CD14-positive monocyte (primary cell): Measurements from ENCODE around the gene PANK1. TPM values are rescaled to one million over a fixed set of nuclear protein-coding genes. Genes with fewer than 3 reads are reported as not detected.
A peak's percentile ranks its signal among the peaks of the same experiment; 100 is the strongest.

ENCODE experiments used
- DNase-seq, 3 donors: peaks; one replicate each; pipeline ENCODE4 v3.0.0-alpha.2; 2011 to 2022
- H2AFZ ChIP-seq: 2 replicates; pipeline ENCODE4 v1.6.0; 2012; ENCODE audit warnings: mild to moderate bottlenecking, low read depth, low read length, inconsistent platforms; ENCODE audit not compliant: insufficient read depth, poor library complexity, severe bottlenecking
- H3K27ac ChIP-seq, 2 donors: 1 replicate in 1 of 2; 2 replicates in 1 of 2; pipeline ENCODE4 v1.5.1; 2012 to 2013; ENCODE audit warnings: low read length in 2 of 2, control low read depth in 1 of 2, inconsistent platforms in 1 of 2, low read depth in 1 of 2, mild to moderate bottlenecking in 1 of 2
- H3K27me3 ChIP-seq, 2 donors: one replicate each; pipeline versions ENCODE4 v1.6.0 to v1.6.1; 2011 to 2013; ENCODE audit warnings: low read length in 2 of 2; ENCODE audit not compliant: control insufficient read depth in 2 of 2, insufficient read depth in 2 of 2
- H3K36me3 ChIP-seq, 2 donors: replicated peaks in 1 of 2; 1 replicate in 1 of 2; 2 replicates in 1 of 2; pipeline versions ENCODE4 v1.5.1 to v1.6.1; 2012 to 2013; ENCODE audit warnings: low read length in 2 of 2, control low read depth in 1 of 2, inconsistent platforms in 1 of 2, mild to moderate bottlenecking in 1 of 2; ENCODE audit not compliant: insufficient read depth in 2 of 2, control insufficient read depth in 1 of 2
- H3K4me1 ChIP-seq, 2 donors: 1 replicate in 1 of 2; 2 replicates in 1 of 2; pipeline versions ENCODE4 v1.5.1 to v1.6.1; 2012 to 2013; ENCODE audit warnings: low read length in 2 of 2, control low read depth in 1 of 2, inconsistent platforms in 1 of 2, mild to moderate bottlenecking in 1 of 2, moderate library complexity in 1 of 2; ENCODE audit not compliant: insufficient read depth in 2 of 2, control insufficient read depth in 1 of 2
- H3K4me2 ChIP-seq: replicated peaks from 2 replicates; pipeline ENCODE3; 2012; ENCODE audit warnings: low read length, moderate library complexity, mild to moderate bottlenecking; ENCODE audit not compliant: poor library complexity, severe bottlenecking; ENCODE audit errors: extremely low read depth
- H3K4me3 ChIP-seq, 3 experiments: fragments of 200-600 bp in 1 of 3; sonication (generic) in 1 of 3; replicated peaks in 1 of 3; 1 replicate in 2 of 3; 2 replicates in 1 of 3; pipeline ENCODE4 v1.5.1; 2011 to 2013; ENCODE audit warnings: low read length in 3 of 3, mild to moderate bottlenecking in 3 of 3, control low read depth in 2 of 3, low read depth in 2 of 3, inconsistent platforms in 1 of 3, moderate library complexity in 1 of 3
- H3K79me2 ChIP-seq: 2 replicates; pipeline ENCODE4 v1.6.0; 2012; ENCODE audit warnings: mild to moderate bottlenecking, control low read depth, inconsistent platforms, low read length, moderate library complexity; ENCODE audit not compliant: insufficient read depth
- H3K9ac ChIP-seq: 2 replicates; pipeline ENCODE4 v1.6.0; 2017; ENCODE audit warnings: low read length, mild to moderate bottlenecking; ENCODE audit not compliant: insufficient read depth, poor library complexity, severe bottlenecking
- H3K9me3 ChIP-seq, 2 donors: replicated peaks in 1 of 2; 1 replicate in 1 of 2; 2 replicates in 1 of 2; pipeline versions ENCODE4 v1.5.1 to v1.6.1; 2012 to 2013; ENCODE audit warnings: low read length in 2 of 2, control low read depth in 1 of 2; ENCODE audit not compliant: control insufficient read depth in 1 of 2, insufficient read depth in 1 of 2
- H4K20me1 ChIP-seq: 2 replicates; pipeline ENCODE4 v1.6.0; 2012; ENCODE audit warnings: mild to moderate bottlenecking, low read length, control low read depth, moderate library complexity; ENCODE audit not compliant: insufficient read depth
- H3K27ac Mint-ChIP-seq, 7 donors: one replicate each; pipeline ENCODE4 v1.8.0; 2020; ENCODE audit warnings: mild to moderate bottlenecking in 7 of 7, mixed read lengths in 7 of 7, moderate library complexity in 6 of 7, inconsistent platforms in 2 of 7
- H3K27me3 Mint-ChIP-seq, 3 donors: one replicate each; pipeline ENCODE4 v1.8.0; 2021 to 2022; ENCODE audit warnings: low read depth in 3 of 3, mild to moderate bottlenecking in 3 of 3, mixed read lengths in 3 of 3, moderate library complexity in 3 of 3, inconsistent platforms in 1 of 3
- H3K36me3 Mint-ChIP-seq, 2 donors: one replicate each; pipeline ENCODE4 v1.8.0; 2020; ENCODE audit warnings: mixed read lengths in 2 of 2, inconsistent platforms in 1 of 2, mild to moderate bottlenecking in 1 of 2
- H3K4me1 Mint-ChIP-seq: one replicate; pipeline ENCODE4 v1.8.0; 2020; ENCODE audit warnings: mild to moderate bottlenecking, mixed read lengths
- H3K4me3 Mint-ChIP-seq, 2 donors: one replicate each; pipeline ENCODE4 v1.8.0; 2020; ENCODE audit warnings: mild to moderate bottlenecking in 2 of 2, mixed read lengths in 2 of 2, moderate library complexity in 1 of 2
- H3K9me3 Mint-ChIP-seq, 7 donors: one replicate each; pipeline ENCODE4 v1.8.0; 2020 to 2022; ENCODE audit warnings: mixed read lengths in 7 of 7, mild to moderate bottlenecking in 6 of 7, moderate library complexity in 6 of 7, inconsistent platforms in 2 of 7
- whole genome bisulfite sequencing: methylation state at CpG from one replicate; pipeline ENCODE4 v1.1.5; 2013; ENCODE audit warnings: missing lambda C conversion rate; ENCODE audit not compliant: insufficient coverage; 5-methylcytosine and 5-hydroxymethylcytosine counted together
- intact Hi-C, 2 donors: fragments of 100-400 bp; cut with micrococcal nuclease; formaldehyde crosslinking; loops; one replicate each; pipeline versions ENCODE4 v1.15.0 to v1.15.1; 2023
- polyA plus RNA-seq, 3 donors: library from polyadenylated mRNA; depleted of rRNA in 1 of 3; unstranded in 2 of 3; stranded (reverse) in 1 of 3; fragments of 300-500 nt in 2 of 3; fragments of >200 nt in 1 of 3; fragmentation: Illumina TruSeq in 2 of 3; gene quantifications; 1 replicate in 2 of 3; 2 replicates in 1 of 3; pipeline ENCODE4 v1.2.3, GENCODE V29; 2012 to 2021
- TF ChIP-seq, protein P1 (sequence below): fragments of 200-600 bp; IDR thresholded peaks from one replicate; pipeline ENCODE4 v1.8.0; 2022; ENCODE audit warnings: antibody characterized with exemption, mild to moderate bottlenecking

PANK1 gene
- polyA plus RNA-seq, 3 donors = 0.31 to 0.67 (median 0.61) TPM

DNA sequence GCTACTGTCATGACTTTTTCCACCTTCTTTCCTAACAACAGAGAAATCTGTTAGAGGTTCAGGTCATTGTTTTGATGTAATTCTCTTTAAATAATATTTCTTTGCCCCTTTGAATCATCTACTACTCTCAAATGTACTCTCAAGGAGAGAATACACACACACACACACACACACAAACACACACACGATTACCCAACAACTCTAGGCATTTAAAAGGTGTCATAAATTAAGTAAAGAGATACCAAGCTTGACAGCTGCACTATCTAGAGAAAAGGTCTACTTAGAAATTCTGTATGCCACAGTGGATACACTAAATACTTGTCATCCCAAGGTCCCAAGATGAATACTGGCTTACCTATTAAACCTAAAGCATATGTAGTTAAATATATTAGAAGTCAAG, 4.8 kb downstream of the PANK1 start:
- peaks cover 0 to 2% (median 0%) of the 10 kb centered on the region in 3 donors for H3K27me3 Mint-ChIP-seq
- peaks cover 2 to 5% of the 10 kb centered on the region in 2 donors for H3K36me3 Mint-ChIP-seq
- H3K4me1 ChIP-seq = peaks cover 15 to 29% of the 10 kb centered on the region in 2 donors
- no peak overlapping the region for H3K9ac ChIP-seq
- no peak for DNase-seq
- no peaks in the 10 kb centered on the region for H4K20me1 ChIP-seq
- peaks cover 10% of the 10 kb centered on the region for H3K4me1 Mint-ChIP-seq
- H3K27ac Mint-ChIP-seq = no peak overlapping the region
- no peak overlapping the region for H3K27ac ChIP-seq
- H3K4me3 ChIP-seq = no peak overlapping the region
- H2AFZ ChIP-seq = no peak overlapping the region
- H3K79me2 ChIP-seq = peaks cover 9% of the 10 kb centered on the region
- no peaks in the 10 kb centered on the region for H3K36me3 ChIP-seq
- no peak overlapping the region for H3K4me2 ChIP-seq
- intact Hi-C loops = loop anchor here (5.0 to 10.0 kb wide), 2 partner anchors 62 to 65 kb away; partner anchors contain the start of gene KIF20B (in 2 of the 2)
- H3K9me3 ChIP-seq = no peaks in the 10 kb centered on the region
- H3K27me3 ChIP-seq = no peaks in the 10 kb centered on the region
- H3K9me3 Mint-ChIP-seq = no peaks in the 10 kb centered on the region
- H3K4me3 Mint-ChIP-seq = no peak overlapping the region
- WGBS = no CpG with 5 or more reads among the region's 1 CpG
- TF ChIP-seq, protein P1, sequence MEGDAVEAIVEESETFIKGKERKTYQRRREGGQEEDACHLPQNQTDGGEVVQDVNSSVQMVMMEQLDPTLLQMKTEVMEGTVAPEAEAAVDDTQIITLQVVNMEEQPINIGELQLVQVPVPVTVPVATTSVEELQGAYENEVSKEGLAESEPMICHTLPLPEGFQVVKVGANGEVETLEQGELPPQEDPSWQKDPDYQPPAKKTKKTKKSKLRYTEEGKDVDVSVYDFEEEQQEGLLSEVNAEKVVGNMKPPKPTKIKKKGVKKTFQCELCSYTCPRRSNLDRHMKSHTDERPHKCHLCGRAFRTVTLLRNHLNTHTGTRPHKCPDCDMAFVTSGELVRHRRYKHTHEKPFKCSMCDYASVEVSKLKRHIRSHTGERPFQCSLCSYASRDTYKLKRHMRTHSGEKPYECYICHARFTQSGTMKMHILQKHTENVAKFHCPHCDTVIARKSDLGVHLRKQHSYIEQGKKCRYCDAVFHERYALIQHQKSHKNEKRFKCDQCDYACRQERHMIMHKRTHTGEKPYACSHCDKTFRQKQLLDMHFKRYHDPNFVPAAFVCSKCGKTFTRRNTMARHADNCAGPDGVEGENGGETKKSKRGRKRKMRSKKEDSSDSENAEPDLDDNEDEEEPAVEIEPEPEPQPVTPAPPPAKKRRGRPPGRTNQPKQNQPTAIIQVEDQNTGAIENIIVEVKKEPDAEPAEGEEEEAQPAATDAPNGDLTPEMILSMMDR = no peak

DNA sequence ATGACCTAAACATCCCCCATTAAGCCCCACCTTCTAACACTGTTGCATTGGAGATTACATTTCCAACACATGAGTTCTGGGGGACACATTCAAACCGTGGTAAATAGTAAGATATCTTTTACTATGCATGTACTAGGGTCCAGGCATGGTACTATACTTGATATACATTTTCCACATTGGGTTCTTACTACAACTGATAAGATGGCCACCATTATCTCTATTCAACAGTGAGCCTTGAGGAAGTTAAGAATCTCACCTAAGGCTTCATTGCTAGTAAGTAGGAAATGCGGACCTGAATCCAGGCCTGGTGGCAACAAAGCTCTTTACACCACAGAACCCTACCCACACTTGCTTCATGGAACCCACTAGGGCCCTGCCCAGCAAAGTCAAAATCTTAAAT, 5.7 kb downstream of the PANK1 start:
- Mint-ChIP-seq H3K27me3 (no peaks in the 10 kb centered on the region), H3K4me3 (no peak overlapping the region), H3K27ac (peak overlapping the region in 1 of 7 donors; percentile 18), H3K9me3 (no peaks in the 10 kb centered on the region), H3K36me3 (peaks cover 7 to 9% of the 10 kb centered on the region in 2 donors), H3K4me1 (peaks cover 8% of the 10 kb centered on the region)
- no peak for DNase-seq
- TF ChIP-seq, protein P1 = no peak
- Histone ChIP-seq H3K27ac (no peak overlapping the region), H3K36me3 (no peaks in the 10 kb centered on the region), H3K9ac (no peak overlapping the region), H3K79me2 (peaks cover 9% of the 10 kb centered on the region), H2AFZ (no peak overlapping the region), H3K4me3 (no peak overlapping the region), H3K4me2 (no peak overlapping the region), H3K27me3 (no peaks in the 10 kb centered on the region), H4K20me1 (no peaks in the 10 kb centered on the region), H3K4me1 (peaks cover 15 to 22% of the 10 kb centered on the region in 2 donors), H3K9me3 (no peaks in the 10 kb centered on the region)
- no CpG with 5 or more reads among the region's 2 CpGs for WGBS
- intact Hi-C loops = no loop called here
